Neural cell (in vitro differentiated cells): ENCODE measurements around the gene APRT. TPM values are rescaled to one million over a fixed set of nuclear protein-coding genes. Genes with fewer than 3 reads are reported as not detected.

ENCODE experiments used
- H2AFZ ChIP-seq: fragments of 200-600, 300-800 bp; sonication (generic), shearing (Covaris generic); 2 replicates; pipeline ENCODE4 v1.6.0; 2014; ENCODE audit warnings: low read depth, mild to moderate bottlenecking, antibody characterized with exemption, low read length, moderate library complexity
- H3F3A ChIP-seq: fragments of 200-600 bp; shearing (Covaris generic); 2 replicates; pipeline ENCODE4 v1.6.1; 2016; ENCODE audit warnings: mild to moderate bottlenecking, moderate library complexity, mixed read lengths, antibody characterized with exemption, low read length; ENCODE audit not compliant: insufficient read depth, poor library complexity, severe bottlenecking
- H3K27ac ChIP-seq: fragments of 200-600, 300-800 bp; sonication (generic), shearing (Covaris generic); 2 replicates; pipeline ENCODE4 v1.5.1; 2014; ENCODE audit warnings: mild to moderate bottlenecking, low read length, moderate library complexity
- H3K27me3 ChIP-seq: fragments of 300-800, 200-600 bp; sonication (generic), shearing (Covaris generic); 2 replicates; pipeline ENCODE4 v1.6.0; 2014; ENCODE audit warnings: mild to moderate bottlenecking, low read depth, low read length, moderate library complexity; ENCODE audit not compliant: insufficient read depth
- H3K36me3 ChIP-seq: fragments of 300-800, 200-600 bp; sonication (generic), shearing (Covaris generic); 2 replicates; pipeline ENCODE4 v1.5.1; 2014; ENCODE audit warnings: mild to moderate bottlenecking, antibody characterized with exemption, low read length, moderate library complexity; ENCODE audit not compliant: insufficient read depth
- H3K4me2 ChIP-seq: fragments of 300-800, 200-600 bp; sonication (generic), shearing (Covaris generic); 2 replicates; pipeline ENCODE4 v1.6.0; 2014; ENCODE audit warnings: mild to moderate bottlenecking, low read length
- H3K4me3 ChIP-seq: fragments of 300-800, 200-600 bp; sonication (generic), shearing (Covaris generic); 2 replicates; pipeline ENCODE4 v1.5.1; 2014; ENCODE audit warnings: mild to moderate bottlenecking, low read length, moderate library complexity
- H3K79me2 ChIP-seq: fragments of 200-600 bp; shearing (Covaris generic); replicated peaks from 2 replicates; pipeline ENCODE4 v1.6.0; 2014; ENCODE audit warnings: mild to moderate bottlenecking, low read length, moderate library complexity; ENCODE audit not compliant: insufficient read depth
- H3K9ac ChIP-seq: fragments of 300-800, 200-600 bp; sonication (generic), shearing (Covaris generic); 2 replicates; pipeline ENCODE4 v1.6.1; 2016; ENCODE audit warnings: mild to moderate bottlenecking, low read length, mixed read lengths
- H3K9me2 ChIP-seq: fragments of 200-600 bp; shearing (Covaris generic); 2 replicates; pipeline ENCODE4 v1.6.1; 2016; ENCODE audit warnings: mild to moderate bottlenecking, low read length, mixed read lengths; ENCODE audit not compliant: insufficient read depth
- H3K9me3 ChIP-seq: fragments of 200-600, 300-800 bp; sonication (generic), shearing (Covaris generic); 2 replicates; pipeline ENCODE4 v1.6.1; 2016; ENCODE audit warnings: mild to moderate bottlenecking, mixed run types, low read length, moderate library complexity, mixed read lengths
- H4K20me1 ChIP-seq: fragments of 200-600 bp; shearing (Covaris generic); 2 replicates; pipeline ENCODE4 v1.6.1; 2016; ENCODE audit warnings: mild to moderate bottlenecking, mixed run types; ENCODE audit not compliant: insufficient read depth
- EP300 ChIP-seq: fragments of 450-650 bp; conservative IDR thresholded peaks from 2 replicates; pipeline ENCODE4 v1.6.1; 2014; ENCODE audit warnings: antibody characterized with exemption, mild to moderate bottlenecking, moderate library complexity; ENCODE audit not compliant: poor library complexity, severe bottlenecking
- EZH2 ChIP-seq: fragments of 200-600, 300-800 bp; shearing (Covaris generic), sonication (generic); IDR thresholded peaks from 2 replicates; pipeline ENCODE4 v1.6.1; 2014; ENCODE audit warnings: antibody characterized with exemption, low read length, borderline replicate concordance, mild to moderate bottlenecking; ENCODE audit not compliant: insufficient read depth, poor library complexity, severe bottlenecking
- MXI1 ChIP-seq: fragments of 450-650 bp; conservative IDR thresholded peaks from 2 replicates; pipeline ENCODE4 v1.6.1; 2014; ENCODE audit warnings: antibody characterized with exemption, mild to moderate bottlenecking; ENCODE audit not compliant: poor library complexity, severe bottlenecking
- POLR2AphosphoS5 ChIP-seq: IDR thresholded peaks from 2 replicates; pipeline ENCODE4 v1.6.1; 2012
- RAD21 ChIP-seq: fragments of 450-650 bp; conservative IDR thresholded peaks from 2 replicates; pipeline ENCODE4 v1.6.1; 2014; ENCODE audit warnings: antibody characterized with exemption, mild to moderate bottlenecking, moderate library complexity
- SMC3 ChIP-seq: fragments of 450-650 bp; conservative IDR thresholded peaks from 2 replicates; pipeline ENCODE4 v1.6.1; 2014; ENCODE audit warnings: antibody characterized with exemption, mild to moderate bottlenecking, moderate library complexity; ENCODE audit not compliant: poor library complexity
- TAF1 ChIP-seq: IDR thresholded peaks from 2 replicates; pipeline ENCODE4 v1.6.1; 2012; ENCODE audit warnings: low read depth
- polyA plus RNA-seq: library from polyadenylated mRNA; depleted of rRNA; stranded (reverse); fragments of >200 nt; gene quantifications from 2 replicates; pipeline ENCODE4 v1.2.3, GENCODE V29; 2014
- TF ChIP-seq, protein P1 (sequence below): IDR thresholded peaks from 2 replicates; pipeline ENCODE4 v1.6.1; 2012; ENCODE audit warnings: borderline replicate concordance
- TF ChIP-seq, protein P2 (sequence below): fragments of 450-650 bp; IDR thresholded peaks from 2 replicates; pipeline ENCODE4 v1.5.1; 2014; ENCODE audit warnings: antibody characterized with exemption, mild to moderate bottlenecking, moderate library complexity; ENCODE audit not compliant: poor library complexity, severe bottlenecking

APRT gene
- polyA plus RNA-seq, 1 donor from 2014 or later, result 52.0 TPM

DNA sequence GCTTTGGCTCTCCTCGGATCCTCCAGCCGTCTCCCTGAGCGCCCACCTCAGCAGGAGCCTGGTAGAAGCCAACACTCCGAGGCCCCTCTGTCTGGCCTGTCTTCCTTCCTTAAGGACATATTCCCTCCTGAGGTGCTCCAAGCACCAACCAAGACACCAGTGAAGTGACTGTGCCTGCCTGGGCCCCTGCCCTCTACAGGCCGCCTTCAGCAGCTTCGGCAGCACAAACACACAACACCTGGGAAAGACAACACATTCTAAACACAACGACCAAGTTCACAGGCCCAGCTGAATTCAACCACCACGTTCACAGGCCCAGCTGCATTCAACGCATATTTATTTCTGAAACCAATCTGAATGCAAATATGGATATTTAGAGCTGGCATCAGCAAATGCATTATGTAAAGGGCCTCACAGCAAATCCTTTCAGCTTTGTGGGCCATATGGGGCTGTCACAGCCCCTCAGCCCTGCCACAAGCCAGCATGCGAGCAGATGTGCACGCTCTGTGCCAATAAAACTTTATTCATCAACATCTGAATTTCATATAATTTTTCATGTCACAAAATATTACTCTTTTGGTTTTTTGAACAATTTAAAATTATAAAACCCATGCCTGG lies 32.8 kb upstream of the APRT start:
- Histone ChIP-seq H3K4me2 (no peak overlapping the region), H3K9me2 (no peaks in the 10 kb centered on the region), H3K9me3 (no peaks in the 10 kb centered on the region), H3K79me2 (no peaks in the 10 kb centered on the region), H3K27ac (no peak overlapping the region), H4K20me1 (no peaks in the 10 kb centered on the region), H3K36me3 (no peaks in the 10 kb centered on the region), H3F3A (no peaks in the 10 kb centered on the region), H3K27me3 (no peaks in the 10 kb centered on the region), H3K4me3 (no peak overlapping the region), H2AFZ (no peak overlapping the region), H3K9ac (no peak overlapping the region)
- no peak for TF ChIP-seq EP300

GRCh38 chr16:88843256-88843655 lies 31.5 kb upstream of the APRT start:
- Histone ChIP-seq H3K4me3 (no peak overlapping the region), H3K36me3 (no peaks in the 10 kb centered on the region), H3K79me2 (no peaks in the 10 kb centered on the region), H3K4me2 (no peak overlapping the region), H4K20me1 (no peaks in the 10 kb centered on the region), H3K9ac (no peak overlapping the region), H3K9me3 (no peaks in the 10 kb centered on the region), H3K27me3 (no peaks in the 10 kb centered on the region), H2AFZ (no peak overlapping the region), H3K9me2 (no peaks in the 10 kb centered on the region), H3K27ac (no peak overlapping the region), H3F3A (no peaks in the 10 kb centered on the region)
- TF ChIP-seq SMC3 (no peak), MXI1 (no peak), EP300 (no peak), POLR2AphosphoS5 (no peak), EZH2 (no peak), TAF1 (no peak), RAD21 (no peak)
- TF ChIP-seq, protein P1, sequence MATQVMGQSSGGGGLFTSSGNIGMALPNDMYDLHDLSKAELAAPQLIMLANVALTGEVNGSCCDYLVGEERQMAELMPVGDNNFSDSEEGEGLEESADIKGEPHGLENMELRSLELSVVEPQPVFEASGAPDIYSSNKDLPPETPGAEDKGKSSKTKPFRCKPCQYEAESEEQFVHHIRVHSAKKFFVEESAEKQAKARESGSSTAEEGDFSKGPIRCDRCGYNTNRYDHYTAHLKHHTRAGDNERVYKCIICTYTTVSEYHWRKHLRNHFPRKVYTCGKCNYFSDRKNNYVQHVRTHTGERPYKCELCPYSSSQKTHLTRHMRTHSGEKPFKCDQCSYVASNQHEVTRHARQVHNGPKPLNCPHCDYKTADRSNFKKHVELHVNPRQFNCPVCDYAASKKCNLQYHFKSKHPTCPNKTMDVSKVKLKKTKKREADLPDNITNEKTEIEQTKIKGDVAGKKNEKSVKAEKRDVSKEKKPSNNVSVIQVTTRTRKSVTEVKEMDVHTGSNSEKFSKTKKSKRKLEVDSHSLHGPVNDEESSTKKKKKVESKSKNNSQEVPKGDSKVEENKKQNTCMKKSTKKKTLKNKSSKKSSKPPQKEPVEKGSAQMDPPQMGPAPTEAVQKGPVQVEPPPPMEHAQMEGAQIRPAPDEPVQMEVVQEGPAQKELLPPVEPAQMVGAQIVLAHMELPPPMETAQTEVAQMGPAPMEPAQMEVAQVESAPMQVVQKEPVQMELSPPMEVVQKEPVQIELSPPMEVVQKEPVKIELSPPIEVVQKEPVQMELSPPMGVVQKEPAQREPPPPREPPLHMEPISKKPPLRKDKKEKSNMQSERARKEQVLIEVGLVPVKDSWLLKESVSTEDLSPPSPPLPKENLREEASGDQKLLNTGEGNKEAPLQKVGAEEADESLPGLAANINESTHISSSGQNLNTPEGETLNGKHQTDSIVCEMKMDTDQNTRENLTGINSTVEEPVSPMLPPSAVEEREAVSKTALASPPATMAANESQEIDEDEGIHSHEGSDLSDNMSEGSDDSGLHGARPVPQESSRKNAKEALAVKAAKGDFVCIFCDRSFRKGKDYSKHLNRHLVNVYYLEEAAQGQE, result no peak
- TF ChIP-seq, protein P2, sequence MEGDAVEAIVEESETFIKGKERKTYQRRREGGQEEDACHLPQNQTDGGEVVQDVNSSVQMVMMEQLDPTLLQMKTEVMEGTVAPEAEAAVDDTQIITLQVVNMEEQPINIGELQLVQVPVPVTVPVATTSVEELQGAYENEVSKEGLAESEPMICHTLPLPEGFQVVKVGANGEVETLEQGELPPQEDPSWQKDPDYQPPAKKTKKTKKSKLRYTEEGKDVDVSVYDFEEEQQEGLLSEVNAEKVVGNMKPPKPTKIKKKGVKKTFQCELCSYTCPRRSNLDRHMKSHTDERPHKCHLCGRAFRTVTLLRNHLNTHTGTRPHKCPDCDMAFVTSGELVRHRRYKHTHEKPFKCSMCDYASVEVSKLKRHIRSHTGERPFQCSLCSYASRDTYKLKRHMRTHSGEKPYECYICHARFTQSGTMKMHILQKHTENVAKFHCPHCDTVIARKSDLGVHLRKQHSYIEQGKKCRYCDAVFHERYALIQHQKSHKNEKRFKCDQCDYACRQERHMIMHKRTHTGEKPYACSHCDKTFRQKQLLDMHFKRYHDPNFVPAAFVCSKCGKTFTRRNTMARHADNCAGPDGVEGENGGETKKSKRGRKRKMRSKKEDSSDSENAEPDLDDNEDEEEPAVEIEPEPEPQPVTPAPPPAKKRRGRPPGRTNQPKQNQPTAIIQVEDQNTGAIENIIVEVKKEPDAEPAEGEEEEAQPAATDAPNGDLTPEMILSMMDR, result no peak
